H1 (cell line): ENCODE data around the gene BLOC1S4. TPM values are rescaled to one million over a fixed set of nuclear protein-coding genes. Genes with fewer than 3 reads are reported as not detected.

Experiments used
- ATF2 ChIP-seq: IDR thresholded peaks from 2 replicates; pipeline ENCODE4 v1.6.1; 2012; ENCODE audit warnings: low read length, inconsistent platforms
- CHD7 ChIP-seq: fragments of 300-600 bp; sonication (generic); IDR thresholded peaks from 2 replicates; pipeline ENCODE4 v1.7.1; 2012; ENCODE audit warnings: low read length, moderate library complexity, mild to moderate bottlenecking, inconsistent platforms; ENCODE audit not compliant: insufficient replicate concordance
- KDM4A ChIP-seq: IDR thresholded peaks from one replicate; pipeline ENCODE4 v1.7.1; 2012; ENCODE audit warnings: low read depth, mild to moderate bottlenecking, moderate library complexity, low read length, inconsistent platforms; ENCODE audit not compliant: severe bottlenecking
- KDM5A ChIP-seq: fragments of 200-600 bp; IDR thresholded peaks from 2 replicates; pipeline ENCODE4 v1.7.1; 2012; ENCODE audit warnings: mild to moderate bottlenecking, low read length, inconsistent platforms, mixed read lengths
- NANOG ChIP-seq: IDR thresholded peaks from 2 replicates; pipeline ENCODE4 v1.6.1; 2011; ENCODE audit warnings: low read length, low read depth, mild to moderate bottlenecking, inconsistent platforms; ENCODE audit not compliant: insufficient read depth, poor library complexity, severe bottlenecking
- RNF2 ChIP-seq: fragments of 200-900, 300-1000 bp; sonication (generic); IDR thresholded peaks from 2 replicates; pipeline ENCODE4 v1.7.1; 2016; ENCODE audit warnings: borderline replicate concordance, low read depth, mild to moderate bottlenecking, antibody characterized with exemption, low read length; ENCODE audit not compliant: poor library complexity, severe bottlenecking; ENCODE audit errors: missing control alignments
- SIN3A ChIP-seq, 2 experiments: IDR thresholded peaks in 1 of 2; conservative IDR thresholded peaks in 1 of 2; 2 replicates each; pipeline ENCODE4 v1.6.1; 2011 to 2012; ENCODE audit warnings: low read length in 2 of 2, improper control_type of control experiment in 1 of 2, low read depth in 1 of 2, mild to moderate bottlenecking in 1 of 2
- TAF7 ChIP-seq: optimal IDR thresholded peaks from 2 replicates; pipeline ENCODE3; 2011; ENCODE audit warnings: low read depth, mild to moderate bottlenecking, inconsistent platforms, low read length, moderate library complexity, borderline replicate concordance
- TCF12 ChIP-seq: IDR thresholded peaks from 2 replicates; pipeline ENCODE4 v1.6.1; 2011; ENCODE audit warnings: low read depth, mild to moderate bottlenecking, low read length
- polyA plus RNA-seq, 7 experiments: library from polyadenylated mRNA; depleted of rRNA in 3 of 7; stranded (reverse) in 5 of 7; unstranded in 2 of 7; fragments of >200 nt in 5 of 7; fragments of 200-250 nt in 2 of 7; gene quantifications; 1 replicate in 5 of 7; 2 replicates in 1 of 7; 4 replicates in 1 of 7; pipeline versions ENCODE4 v1.2.1 to v1.2.3, GENCODE V29; 2011 to 2013; ENCODE audit warnings: missing spikeins in 2 of 7, mixed read lengths in 2 of 7
- total RNA-seq: library from RNA; stranded (reverse); fragmentation: NEBNext Ultra II Directional; extraction: Animal tissue kit (Norgen Biotek cat#: 25700); gene quantifications from 2 replicates; pipeline ENCODE4 v1.2.1, GENCODE V29; 2021

BLOC1S4 gene
- total and polyA plus RNA-seq, 2 of the 8 experiments (the other 6 are each of a cell fraction or from before 2014, with no cell fraction given) = 19.1 to 27.8 TPM

- TF ChIP-seq CHD7 = no peak
- no peak for TF ChIP-seq TCF12
- no peak for TF ChIP-seq KDM5A
- no peak for TF ChIP-seq SIN3A (conservative IDR thresholded peaks at IDR 0.05 in 1 of 2, IDR thresholded peaks at IDR 0.05 in 1 of 2; ENCODE audit: low read depth in 1 of 2, low read length in 2 of 2)
- TF ChIP-seq RNF2 = no peak
- TF ChIP-seq ATF2 = no peak
- no peak for TF ChIP-seq TAF7
- TF ChIP-seq KDM4A = no peak
- no peak for TF ChIP-seq NANOG
Measured at GRCh38 chr4:6696611-6697010, 19.4 kb upstream of the BLOC1S4 start (continued).
